IPS DF 4.7 (cell line): ENCODE results near the gene MS4A3.
"Not testable (repeated sequence)": the region's sequence is repeated elsewhere in the genome, so short reads cannot be mapped to it uniquely, and the experiment has no call there.

Source experiments
- DNase-seq: peaks from one replicate; pipeline ENCODE4 v3.0.0-alpha.2; 2013; ENCODE audit warnings: low spot score; ENCODE audit errors: extremely low read depth

Gene MS4A3

DNA sequence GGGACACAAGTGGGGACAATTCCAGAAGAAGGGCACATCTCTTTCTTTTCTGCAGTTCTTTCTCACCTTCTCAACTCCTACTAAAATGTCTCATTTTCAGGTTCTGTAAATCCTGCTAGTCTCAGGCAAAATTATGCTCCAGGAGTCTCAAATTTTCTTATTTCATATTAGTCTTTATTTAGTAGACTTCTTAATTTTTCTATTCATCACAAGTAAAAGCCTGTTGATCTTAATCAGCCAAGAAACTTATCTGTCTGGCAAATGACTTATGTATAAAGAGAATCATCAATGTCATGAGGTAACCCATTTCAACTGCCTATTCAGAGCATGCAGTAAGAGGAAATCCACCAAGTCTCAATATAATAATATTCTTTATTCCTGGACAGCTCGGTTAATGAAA, 31.9 kb downstream of the MS4A3 start, which contains the start of gene MS4A2:
Gene MS4A2, plus strand, starts transcription at position 301 of the 400 bp plus-strand sequence. CDS start 102 bp downstream, outside the sequence.
- DNase-seq: no peak

DNA sequence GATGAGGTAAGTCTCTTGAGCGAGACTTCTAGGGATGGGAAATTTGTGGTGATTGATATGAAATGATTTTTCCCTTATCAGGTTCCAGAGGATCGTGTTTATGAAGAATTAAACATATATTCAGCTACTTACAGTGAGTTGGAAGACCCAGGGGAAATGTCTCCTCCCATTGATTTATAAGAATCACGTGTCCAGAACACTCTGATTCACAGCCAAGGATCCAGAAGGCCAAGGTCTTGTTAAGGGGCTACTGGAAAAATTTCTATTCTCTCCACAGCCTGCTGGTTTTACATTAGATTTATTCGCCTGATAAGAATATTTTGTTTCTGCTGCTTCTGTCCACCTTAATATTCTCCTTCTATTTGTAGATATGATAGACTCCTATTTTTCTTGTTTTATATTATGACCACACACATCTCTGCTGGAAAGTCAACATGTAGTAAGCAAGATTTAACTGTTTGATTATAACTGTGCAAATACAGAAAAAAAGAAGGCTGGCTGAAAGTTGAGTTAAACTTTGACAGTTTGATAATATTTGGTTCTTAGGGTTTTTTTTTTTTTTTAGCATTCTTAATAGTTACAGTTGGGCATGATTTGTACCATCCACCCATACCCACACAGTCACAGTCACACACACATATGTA, 39.1 kb downstream of the MS4A3 start:
- no peak for DNase-seq

- no peak for DNase-seq
These were observed 40.7 kb downstream of the MS4A3 start for GRCh38 chr11:60097189-60097588.

DNA sequence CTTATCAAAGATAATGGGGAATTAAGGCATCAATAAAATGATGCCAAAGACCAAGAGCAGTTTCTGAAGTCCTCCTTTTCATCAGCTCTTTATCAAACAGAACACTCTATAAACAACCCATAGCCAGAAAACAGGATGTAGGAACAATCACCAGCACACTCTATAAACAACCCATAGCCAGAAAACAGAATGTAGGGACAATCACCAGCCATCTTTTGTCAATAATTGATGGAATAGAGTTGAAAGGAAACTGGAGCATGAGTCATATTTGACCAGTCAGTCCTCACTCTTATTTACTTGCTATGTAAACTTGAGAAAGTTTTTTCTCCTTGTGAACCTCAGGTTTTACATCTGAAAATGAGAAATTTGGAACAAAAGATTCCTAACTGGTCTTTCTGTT, 42.0 kb downstream of the MS4A3 start:
- DNase-seq: no peak

DNA sequence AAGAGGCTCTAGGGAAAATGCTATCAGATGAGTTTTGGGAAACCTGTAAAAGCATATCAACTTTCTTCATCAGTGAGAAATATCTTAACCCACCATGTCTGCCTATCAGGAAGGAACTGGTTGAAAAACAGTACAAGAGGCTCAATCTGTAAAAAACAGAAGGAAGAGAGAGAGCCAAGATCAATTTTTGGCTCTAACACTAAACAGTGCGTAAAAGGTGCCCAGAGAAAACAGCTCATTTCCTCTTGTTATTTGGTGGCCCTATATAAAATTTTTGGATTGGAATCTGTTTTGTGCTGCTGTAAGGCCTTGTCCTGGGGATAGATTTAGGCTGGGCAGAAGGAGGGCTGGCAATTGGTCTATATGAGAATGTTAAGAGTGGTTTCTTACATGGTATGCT, 44.1 kb downstream of the MS4A3 start:
- DNase-seq: no peak

- DNase-seq: not testable (repeated sequence)
These were observed 44.9 kb downstream of the MS4A3 start for GRCh38 chr11:60101368-60101767.

GRCh38 chr11:60104471-60105115, 48.1 kb downstream of the MS4A3 start:
- not testable (repeated sequence) for DNase-seq

GRCh38 chr11:60108631-60109030, 52.2 kb downstream of the MS4A3 start:
- DNase-seq: not testable (repeated sequence)

GRCh38 chr11:60111793-60112192, 55.3 kb downstream of the MS4A3 start:
- no peak for DNase-seq

GRCh38 chr11:60116996-60117790, 60.7 kb downstream of the MS4A3 start:
- DNase-seq: no peak

DNA sequence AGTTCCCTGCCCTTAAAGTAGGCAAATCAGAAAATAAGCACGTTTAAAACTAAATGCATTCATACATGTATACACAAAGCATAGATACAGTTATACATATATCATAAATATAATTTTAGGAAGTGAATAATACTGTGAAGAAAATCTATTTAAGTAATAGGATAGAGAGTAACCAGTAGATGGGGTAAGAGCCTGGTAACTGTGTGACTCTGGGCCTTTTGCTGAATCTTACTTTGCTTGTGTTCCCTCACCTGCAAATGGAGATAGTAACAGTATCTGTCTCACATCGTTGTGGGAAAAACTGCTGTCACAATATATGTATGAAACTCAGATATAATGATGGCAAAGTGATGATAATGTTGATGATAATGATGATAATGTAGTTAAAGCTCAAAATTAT, 61.9 kb downstream of the MS4A3 start:
- no peak for DNase-seq

- no peak for DNase-seq
These were observed 63.2 kb downstream of the MS4A3 start for GRCh38 chr11:60119710-60120109.
